Measurements from ENCODE around the gene GMPS. TPM values are rescaled to one million over a fixed set of nuclear protein-coding genes. Genes with fewer than 3 reads are reported as not detected.
A peak's percentile ranks its signal among the peaks of the same experiment; 100 is the strongest.

Gene GMPS
- total and polyA plus RNA-seq, 2 of the 13 experiments (the other 11 are each of a cell fraction or from before 2014, with no cell fraction given): 29.6 to 85.5 TPM

DNA sequence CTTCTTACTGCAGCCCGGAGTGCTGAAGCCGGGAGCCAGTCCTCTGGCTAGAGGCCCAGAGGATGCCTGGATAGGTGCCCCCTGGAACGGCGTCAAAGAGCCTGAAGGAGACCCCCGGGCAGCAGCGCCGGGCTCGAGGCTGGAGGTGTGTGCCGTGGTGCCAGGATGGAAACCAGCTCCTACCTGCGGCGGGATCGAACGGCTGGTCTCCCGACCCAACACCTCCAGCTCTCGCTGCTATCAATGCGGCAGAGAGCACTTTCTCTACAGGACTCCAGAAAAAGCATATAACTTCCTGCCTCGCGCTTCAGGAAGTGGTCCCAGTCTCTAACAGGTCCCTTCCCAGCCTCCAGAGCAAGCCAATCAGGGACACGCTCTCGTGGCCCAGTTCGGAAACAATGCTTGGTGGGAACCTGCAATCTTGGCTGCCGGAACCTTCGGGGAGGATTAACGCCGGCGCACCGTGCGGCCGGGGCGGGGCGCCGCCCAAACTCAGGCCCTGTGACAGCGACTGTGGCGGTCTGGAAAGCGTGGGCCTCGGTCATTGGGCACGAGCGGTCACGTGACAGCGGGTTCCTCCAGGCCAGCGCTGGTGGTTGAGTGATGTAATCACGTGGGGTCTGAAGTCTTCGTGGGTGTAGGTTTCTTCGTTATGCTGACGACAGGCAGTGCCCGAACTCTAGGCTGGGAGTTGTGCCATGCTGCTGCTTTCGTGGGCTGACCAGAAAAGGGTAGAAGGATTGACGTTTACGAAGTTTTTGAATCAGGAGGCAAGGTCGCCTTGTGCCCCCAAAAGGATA lies 16.1 kb upstream of the GMPS start, which contains the start of gene SLC33A1 (continued):
- TF ChIP-seq, protein P1, sequence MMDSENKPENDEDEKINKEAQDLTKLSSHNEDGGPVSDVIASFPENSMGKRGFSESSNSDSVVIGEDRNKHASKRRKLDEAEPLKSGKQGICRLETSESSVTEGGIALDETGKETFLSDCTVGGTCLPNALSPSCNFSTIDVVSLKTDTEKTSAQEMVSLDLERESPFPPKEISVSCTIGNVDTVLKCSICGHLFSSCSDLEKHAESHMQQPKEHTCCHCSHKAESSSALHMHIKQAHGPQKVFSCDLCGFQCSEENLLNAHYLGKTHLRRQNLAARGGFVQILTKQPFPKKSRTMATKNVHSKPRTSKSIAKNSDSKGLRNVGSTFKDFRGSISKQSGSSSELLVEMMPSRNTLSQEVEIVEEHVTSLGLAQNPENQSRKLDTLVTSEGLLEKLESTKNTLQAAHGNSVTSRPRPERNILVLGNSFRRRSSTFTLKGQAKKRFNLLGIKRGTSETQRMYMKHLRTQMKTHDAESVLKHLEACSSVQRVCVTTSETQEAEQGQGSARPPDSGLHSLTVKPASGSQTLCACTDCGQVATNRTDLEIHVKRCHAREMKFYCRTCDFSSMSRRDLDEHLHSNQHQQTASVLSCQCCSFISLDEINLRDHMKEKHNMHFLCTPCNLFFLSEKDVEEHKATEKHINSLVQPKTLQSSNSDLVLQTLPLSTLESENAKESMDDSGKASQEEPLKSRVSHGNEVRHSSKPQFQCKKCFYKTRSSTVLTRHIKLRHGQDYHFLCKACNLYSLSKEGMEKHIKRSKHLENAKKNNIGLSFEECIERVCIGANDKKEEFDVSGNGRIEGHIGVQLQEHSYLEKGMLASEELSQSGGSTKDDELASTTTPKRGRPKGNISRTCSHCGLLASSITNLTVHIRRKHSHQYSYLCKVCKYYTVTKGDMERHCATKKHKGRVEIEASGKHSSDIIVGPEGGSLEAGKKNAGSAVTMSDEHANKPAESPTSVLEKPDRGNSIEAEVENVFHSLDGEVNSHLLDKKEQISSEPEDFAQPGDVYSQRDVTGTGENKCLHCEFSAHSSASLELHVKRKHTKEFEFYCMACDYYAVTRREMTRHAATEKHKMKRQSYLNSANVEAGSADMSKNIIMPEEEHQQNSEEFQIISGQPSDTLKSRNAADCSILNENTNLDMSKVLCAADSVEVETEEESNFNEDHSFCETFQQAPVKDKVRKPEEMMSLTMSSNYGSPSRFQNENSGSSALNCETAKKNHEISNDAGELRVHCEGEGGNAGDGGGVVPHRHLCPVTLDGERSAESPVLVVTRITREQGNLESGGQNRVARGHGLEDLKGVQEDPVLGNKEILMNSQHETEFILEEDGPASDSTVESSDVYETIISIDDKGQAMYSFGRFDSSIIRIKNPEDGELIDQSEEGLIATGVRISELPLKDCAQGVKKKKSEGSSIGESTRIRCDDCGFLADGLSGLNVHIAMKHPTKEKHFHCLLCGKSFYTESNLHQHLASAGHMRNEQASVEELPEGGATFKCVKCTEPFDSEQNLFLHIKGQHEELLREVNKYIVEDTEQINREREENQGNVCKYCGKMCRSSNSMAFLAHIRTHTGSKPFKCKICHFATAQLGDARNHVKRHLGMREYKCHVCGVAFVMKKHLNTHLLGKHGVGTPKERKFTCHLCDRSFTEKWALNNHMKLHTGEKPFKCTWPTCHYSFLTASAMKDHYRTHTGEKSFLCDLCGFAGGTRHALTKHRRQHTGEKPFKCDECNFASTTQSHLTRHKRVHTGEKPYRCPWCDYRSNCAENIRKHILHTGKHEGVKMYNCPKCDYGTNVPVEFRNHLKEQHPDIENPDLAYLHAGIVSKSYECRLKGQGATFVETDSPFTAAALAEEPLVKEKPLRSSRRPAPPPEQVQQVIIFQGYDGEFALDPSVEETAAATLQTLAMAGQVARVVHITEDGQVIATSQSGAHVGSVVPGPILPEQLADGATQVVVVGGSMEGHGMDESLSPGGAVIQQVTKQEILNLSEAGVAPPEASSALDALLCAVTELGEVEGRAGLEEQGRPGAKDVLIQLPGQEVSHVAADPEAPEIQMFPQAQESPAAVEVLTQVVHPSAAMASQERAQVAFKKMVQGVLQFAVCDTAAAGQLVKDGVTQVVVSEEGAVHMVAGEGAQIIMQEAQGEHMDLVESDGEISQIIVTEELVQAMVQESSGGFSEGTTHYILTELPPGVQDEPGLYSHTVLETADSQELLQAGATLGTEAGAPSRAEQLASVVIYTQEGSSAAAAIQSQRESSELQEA (CRISPR knock-in tag; IDR thresholded peaks at IDR 0.05; ENCODE audit: not compliant biosample characterization): peak; percentile 70
- TF ChIP-seq ZNF296 (CRISPR knock-in tag; conservative IDR thresholded peaks at IDR 0.05): no peak
- TF ChIP-seq, protein P2, sequence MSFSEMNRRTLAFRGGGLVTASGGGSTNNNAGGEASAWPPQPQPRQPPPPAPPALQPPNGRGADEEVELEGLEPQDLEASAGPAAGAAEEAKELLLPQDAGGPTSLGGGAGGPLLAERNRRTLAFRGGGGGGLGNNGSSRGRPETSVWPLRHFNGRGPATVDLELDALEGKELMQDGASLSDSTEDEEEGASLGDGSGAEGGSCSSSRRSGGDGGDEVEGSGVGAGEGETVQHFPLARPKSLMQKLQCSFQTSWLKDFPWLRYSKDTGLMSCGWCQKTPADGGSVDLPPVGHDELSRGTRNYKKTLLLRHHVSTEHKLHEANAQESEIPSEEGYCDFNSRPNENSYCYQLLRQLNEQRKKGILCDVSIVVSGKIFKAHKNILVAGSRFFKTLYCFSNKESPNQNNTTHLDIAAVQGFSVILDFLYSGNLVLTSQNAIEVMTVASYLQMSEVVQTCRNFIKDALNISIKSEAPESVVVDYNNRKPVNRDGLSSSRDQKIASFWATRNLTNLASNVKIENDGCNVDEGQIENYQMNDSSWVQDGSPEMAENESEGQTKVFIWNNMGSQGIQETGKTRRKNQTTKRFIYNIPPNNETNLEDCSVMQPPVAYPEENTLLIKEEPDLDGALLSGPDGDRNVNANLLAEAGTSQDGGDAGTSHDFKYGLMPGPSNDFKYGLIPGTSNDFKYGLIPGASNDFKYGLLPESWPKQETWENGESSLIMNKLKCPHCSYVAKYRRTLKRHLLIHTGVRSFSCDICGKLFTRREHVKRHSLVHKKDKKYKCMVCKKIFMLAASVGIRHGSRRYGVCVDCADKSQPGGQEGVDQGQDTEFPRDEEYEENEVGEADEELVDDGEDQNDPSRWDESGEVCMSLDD (CRISPR knock-in tag; IDR thresholded peaks at IDR 0.05; ENCODE audit: borderline replicate concordance): no peak; the same call in 1 of the 2 replicates
- TF ChIP-seq, protein P3, sequence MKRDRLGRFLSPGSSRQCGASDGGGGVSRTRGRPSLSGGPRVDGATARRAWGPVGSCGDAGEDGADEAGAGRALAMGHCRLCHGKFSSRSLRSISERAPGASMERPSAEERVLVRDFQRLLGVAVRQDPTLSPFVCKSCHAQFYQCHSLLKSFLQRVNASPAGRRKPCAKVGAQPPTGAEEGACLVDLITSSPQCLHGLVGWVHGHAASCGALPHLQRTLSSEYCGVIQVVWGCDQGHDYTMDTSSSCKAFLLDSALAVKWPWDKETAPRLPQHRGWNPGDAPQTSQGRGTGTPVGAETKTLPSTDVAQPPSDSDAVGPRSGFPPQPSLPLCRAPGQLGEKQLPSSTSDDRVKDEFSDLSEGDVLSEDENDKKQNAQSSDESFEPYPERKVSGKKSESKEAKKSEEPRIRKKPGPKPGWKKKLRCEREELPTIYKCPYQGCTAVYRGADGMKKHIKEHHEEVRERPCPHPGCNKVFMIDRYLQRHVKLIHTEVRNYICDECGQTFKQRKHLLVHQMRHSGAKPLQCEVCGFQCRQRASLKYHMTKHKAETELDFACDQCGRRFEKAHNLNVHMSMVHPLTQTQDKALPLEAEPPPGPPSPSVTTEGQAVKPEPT (CRISPR knock-in tag; IDR thresholded peaks at IDR 0.05; ENCODE audit: low read depth): peak; percentile 92; the same call in 1 of the 2 replicates
- TF ChIP-seq ATF1 (CRISPR knock-in tag; IDR thresholded peaks at IDR 0.05): peak; percentile 88
- no peak for TF ChIP-seq ZNF790 (CRISPR knock-in tag; IDR thresholded peaks at IDR 0.05; ENCODE audit: borderline replicate concordance)
- TF ChIP-seq, protein P4, sequence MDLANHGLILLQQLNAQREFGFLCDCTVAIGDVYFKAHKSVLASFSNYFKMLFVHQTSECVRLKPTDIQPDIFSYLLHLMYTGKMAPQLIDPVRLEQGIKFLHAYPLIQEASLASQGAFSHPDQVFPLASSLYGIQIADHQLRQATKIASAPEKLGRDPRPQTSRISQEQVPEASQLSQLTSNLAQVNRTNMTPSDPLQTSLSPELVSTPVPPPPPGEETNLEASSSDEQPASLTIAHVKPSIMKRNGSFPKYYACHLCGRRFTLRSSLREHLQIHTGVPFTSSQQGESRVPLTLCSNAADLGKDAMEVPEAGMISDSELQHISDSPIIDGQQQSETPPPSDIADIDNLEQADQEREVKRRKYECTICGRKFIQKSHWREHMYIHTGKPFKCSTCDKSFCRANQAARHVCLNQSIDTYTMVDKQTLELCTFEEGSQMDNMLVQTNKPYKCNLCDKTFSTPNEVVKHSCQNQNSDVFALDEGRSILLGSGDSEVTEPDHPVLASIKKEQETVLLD (CRISPR knock-in tag; IDR thresholded peaks at IDR 0.05; ENCODE audit: low read depth): peak; percentile 95
- no peak for TF ChIP-seq ZNF841 (CRISPR knock-in tag; IDR thresholded peaks at IDR 0.05; ENCODE audit: borderline replicate concordance)
- 0 out of 2 replicates have a peak, but pooled peaks have one; percentile 83 for TF ChIP-seq ZNF570 (CRISPR knock-in tag; IDR thresholded peaks at IDR 0.05; ENCODE audit: borderline replicate concordance)
- TF ChIP-seq ZBTB20 (CRISPR knock-in tag; IDR thresholded peaks at IDR 0.05; ENCODE audit: borderline replicate concordance, low read depth): peak; percentile 71; the same call in 1 of the 2 replicates
- TF ChIP-seq ZNF235 (CRISPR knock-in tag; IDR thresholded peaks at IDR 0.05; ENCODE audit: borderline replicate concordance): no peak
- no peak for TF ChIP-seq ZNF737 (CRISPR knock-in tag; IDR thresholded peaks at IDR 0.05; ENCODE audit: borderline replicate concordance)
